ENCODE data around the gene VOPP1.

The VOPP1 gene

DNA sequence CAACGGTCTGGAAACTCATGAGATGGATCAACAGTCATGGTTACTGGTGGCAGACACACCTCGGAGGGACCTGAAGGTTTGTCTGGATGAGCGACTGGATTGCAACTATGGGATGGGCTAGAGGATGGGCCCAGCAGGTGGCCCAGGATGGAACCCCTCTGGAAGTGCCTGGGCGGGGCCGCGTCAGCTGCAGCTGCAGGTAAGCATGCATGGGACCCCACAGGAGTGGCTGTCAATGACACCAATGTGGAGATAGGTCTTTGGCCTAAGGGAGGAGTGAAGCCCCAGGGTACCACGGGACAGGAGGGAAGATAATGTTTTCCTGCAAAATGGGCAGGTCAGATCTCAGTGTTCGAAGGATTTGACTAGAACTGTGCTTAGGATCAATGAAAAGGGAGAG lies 103.8 kb downstream of the VOPP1 start:
- no peak for DNase-seq (ENCODE audit: low read depth)

DNA sequence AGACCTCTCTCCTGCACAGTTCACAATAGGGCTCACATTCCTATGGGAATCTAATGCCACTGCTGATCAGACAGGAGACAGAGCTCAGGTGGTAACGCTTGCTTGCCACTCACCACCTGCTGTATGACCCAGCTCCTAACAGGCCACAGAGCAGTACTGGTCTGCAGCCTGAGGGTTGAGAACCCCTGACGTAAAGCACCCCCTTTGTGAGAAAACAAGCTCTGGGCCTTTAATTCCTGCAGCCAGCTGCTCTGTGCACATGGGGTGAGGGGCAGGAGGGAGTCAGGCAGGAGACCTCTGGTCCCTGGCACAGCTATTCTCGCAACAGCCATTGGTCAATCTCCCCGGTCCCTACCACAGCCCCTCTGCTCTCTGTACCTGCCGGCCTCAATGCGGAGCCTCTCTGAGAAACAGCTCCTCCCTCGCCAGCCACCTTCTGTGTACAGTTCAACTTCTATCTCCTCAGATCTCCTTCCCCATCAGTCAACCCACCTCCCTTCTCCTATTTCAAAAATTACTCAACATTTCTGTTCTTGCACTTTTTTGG lies 105.2 kb downstream of the VOPP1 start:
- DNase-seq (ENCODE audit: low read depth), result no peak

DNA sequence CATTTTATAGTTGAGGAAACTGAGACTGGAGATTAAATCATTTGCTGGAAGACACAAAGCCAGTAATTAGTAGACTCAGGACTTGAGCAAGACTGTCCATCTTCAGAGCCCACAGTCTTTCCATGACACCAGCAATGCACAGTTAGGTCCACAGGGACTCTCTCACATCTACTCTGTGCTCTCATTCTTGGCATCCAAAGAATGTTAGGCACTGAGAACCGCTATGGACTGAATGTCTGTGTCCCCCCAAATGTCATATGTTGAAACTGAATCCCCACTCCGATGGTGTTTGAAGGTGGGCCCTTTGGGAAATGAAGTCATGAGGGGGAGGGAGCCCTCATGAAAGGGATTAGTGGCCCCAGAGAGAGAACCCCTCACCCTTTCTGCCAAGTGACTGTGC lies 106.6 kb downstream of the VOPP1 start:
- DNase-seq (ENCODE audit: low read depth), result no peak

DNA sequence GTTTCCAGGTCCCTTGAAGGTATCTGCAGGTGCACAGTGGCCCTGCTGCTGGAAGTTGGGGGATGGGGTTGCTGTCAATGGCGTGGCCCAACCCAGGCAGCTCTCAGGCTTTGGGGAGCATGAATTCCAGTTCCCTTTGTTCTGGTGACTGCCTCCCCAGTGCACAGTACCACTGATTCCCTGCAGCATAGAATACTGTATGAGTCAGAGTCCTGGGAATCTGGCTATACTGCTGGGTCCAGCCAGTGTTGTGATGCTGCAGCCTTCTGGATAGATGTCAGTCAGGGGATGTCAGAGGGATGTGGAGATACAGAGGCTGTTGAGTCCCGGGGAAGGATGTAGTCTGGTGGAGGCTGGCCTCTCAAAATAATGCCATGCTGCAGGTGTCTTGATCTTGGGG lies 107.9 kb downstream of the VOPP1 start:
- DNase-seq (ENCODE audit: low read depth), result no peak

DNA sequence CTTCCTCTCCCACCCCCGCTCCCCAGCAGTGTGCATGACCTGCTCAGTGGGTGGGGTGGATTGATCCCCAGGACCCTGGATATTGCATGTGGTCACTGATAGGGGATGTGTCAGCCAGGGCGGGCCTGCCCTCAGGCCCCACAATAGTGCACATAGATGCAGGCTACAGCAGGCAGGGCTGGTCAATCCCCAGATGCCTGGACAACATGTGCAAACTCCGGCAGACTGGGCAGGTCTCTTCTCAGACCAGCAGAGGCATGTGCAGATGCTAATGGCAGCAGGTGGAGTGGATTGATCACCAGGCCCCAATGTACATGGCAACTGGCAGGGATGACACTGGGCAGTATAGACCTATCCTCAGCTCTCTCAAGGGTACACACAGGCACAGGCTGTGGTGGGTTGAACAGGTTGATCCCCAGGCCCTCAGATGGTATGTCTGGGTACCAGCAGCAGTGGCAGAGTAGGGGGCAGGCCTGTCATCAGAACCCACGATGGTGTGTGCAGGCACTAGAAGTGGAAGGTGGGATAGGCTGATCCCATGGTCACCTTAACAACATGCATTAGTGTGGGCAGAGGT lies 108.5 kb downstream of the VOPP1 start:
- DNase-seq (ENCODE audit: low read depth), result no peak

DNA sequence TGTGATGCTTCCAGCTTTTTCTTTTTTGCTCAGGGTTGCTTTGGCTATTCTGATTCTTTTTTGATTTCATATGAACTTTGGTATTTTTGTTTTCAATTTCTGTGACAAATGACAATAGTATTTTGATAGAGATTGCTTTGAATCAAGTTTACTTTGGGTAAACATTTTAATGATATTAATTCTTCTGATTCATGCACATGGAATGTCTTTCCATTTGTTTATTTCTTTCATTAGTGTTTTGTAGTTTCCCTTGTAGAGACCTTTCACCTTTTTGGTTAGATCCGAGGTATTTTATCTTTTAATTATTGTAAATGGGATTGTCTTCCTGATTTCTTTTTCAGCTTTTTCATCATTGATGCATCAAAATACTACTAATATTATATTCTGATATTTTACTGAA lies 114.0 kb downstream of the VOPP1 start:
- no peak for DNase-seq (ENCODE audit: low read depth)

DNA sequence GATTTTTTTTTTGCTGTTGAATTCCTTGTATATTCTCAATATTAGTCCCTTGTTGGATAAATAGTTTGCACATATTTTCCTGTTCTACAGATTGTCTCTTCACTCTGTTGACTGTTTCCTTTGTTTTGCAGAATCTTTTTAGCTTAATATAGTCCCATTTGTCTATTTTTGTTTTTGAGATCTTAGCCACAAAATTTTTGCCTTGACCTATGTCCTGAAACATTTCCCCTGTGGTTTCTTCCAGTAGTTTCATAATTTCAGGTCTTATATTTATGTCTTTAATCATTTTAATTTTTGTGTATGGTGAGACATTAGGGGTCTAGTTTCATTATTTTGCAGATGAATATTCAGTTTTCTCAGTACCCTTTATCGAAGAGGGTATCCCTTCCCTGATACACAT lies 114.5 kb downstream of the VOPP1 start:
- no peak for DNase-seq (ENCODE audit: low read depth)

DNA sequence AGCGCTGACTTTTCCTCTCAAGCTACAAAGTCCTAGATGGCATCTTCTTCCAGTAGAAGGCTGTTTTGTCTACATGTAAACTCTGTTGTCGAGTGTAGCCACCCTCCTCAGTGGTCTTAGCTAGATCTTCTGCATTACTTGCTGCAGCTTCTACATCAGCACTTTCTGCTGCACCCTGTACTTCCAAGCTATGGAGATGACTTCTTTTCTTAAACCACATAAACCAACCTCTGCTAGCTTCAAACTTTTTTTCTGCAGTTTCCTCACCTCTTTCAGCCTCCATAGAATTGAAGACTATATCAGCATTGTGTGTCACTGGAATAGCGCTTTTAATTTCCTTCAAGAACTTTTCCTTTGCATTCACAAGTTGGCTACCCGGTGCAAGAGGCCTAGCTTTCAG lies 119.3 kb downstream of the VOPP1 start:
- no peak for DNase-seq (ENCODE audit: low read depth)

DNA sequence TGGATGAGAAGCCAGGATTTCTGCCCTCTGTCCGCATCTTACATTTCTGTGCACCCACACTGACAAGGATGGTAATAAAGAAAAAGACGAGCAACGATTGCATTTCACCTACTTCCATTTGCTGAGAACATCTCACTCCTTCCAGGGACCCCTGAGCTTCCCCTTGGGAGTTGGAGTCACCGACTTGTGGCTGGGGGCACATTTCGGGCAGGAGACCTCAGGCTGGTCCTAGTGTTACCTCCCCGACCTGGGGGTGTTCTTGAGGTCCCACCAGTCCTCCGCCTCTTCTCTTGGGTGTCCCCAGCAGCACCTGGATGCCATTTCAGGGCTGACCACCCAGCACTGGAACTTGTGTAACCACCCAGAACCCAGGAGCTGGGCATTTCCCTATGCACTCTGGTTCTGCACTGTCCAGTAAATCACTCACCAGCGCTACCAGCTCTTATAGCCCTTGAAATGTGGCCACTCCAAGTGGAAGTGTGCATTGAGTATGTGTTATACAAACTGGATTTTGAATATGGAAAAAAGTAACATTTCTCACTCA lies 122.2 kb downstream of the VOPP1 start:
- DNase-seq (ENCODE audit: low read depth), result no peak

DNA sequence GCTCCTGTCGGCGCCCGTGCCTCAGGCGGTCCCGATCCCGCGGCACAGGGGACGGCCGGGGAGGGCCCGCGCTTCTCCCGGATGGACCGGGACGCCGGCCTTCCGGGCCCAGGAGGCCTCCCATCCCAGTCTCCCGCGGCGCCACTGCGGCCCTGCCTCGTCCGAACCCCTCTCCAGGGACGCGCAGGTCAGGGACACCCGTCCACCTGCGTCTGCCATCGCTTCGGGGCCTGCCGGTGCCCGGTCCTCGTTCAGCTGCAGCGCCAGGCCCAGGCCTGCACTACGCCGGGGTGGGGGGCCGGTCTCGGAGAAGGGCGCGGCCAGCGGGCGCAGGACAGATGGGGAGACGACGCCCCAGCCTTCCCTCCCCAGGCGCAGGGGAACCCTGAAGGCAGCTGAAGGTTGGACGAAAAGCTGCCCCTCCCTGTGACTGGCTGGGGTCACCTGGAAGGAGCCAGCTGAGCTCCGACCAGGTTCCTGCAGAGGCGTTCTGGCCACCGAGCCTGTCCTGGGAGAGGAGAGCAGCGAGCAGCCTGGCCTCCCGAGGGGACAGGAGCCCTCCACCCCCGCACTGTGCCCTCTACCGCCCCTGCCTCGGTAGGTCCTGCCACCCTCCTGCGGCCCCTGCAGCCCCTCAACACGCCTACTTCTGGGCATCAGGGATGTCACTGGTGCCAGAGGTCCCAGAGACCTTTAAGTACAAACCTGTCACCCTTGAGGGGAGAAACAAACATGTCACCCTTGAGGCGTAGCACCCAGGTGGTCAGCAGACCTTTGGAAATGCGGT lies 122.9 kb downstream of the VOPP1 start:
- no peak for DNase-seq (ENCODE audit: low read depth)

DNA sequence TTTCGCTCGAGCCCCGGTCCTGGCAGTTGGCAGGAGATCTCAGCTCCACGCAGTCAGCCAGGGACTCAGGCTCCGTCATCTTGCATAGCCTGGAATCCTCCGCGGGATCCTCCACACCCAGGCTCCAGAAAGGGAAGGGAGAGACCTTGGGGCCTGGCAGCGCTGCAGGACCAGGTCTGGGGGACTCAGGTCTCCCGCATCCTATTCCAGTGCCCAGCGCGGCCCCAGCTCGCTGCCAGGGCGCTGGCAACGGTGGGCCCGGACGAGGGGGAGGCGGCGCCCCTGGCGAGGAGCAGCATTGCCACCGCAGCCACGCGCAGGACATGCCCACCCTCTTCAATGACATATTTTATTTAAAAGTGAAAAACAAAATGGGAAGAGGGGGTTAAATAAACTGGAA lies 123.8 kb downstream of the VOPP1 start:
- no peak for DNase-seq (ENCODE audit: low read depth)

DNA sequence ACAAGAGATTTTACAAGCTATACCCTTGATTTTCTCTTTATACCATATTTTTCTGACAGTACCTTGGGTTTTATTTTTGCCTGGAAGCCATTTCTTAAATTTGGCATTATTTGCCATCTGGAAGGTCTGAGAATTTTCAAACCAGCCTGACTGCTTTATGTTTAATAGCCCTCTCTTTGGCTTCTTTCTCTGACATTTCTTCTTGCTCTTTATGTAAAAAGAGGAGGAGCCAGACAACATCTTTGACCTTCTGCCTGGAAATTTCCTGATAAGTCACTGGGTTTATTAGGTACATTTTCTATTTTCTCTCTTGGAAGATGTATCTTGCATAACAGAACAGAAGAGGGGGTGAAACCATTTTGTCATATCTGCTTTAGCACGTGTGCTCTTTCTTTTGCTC lies 127.5 kb downstream of the VOPP1 start:
- DNase-seq (ENCODE audit: low read depth), result no peak

DNA sequence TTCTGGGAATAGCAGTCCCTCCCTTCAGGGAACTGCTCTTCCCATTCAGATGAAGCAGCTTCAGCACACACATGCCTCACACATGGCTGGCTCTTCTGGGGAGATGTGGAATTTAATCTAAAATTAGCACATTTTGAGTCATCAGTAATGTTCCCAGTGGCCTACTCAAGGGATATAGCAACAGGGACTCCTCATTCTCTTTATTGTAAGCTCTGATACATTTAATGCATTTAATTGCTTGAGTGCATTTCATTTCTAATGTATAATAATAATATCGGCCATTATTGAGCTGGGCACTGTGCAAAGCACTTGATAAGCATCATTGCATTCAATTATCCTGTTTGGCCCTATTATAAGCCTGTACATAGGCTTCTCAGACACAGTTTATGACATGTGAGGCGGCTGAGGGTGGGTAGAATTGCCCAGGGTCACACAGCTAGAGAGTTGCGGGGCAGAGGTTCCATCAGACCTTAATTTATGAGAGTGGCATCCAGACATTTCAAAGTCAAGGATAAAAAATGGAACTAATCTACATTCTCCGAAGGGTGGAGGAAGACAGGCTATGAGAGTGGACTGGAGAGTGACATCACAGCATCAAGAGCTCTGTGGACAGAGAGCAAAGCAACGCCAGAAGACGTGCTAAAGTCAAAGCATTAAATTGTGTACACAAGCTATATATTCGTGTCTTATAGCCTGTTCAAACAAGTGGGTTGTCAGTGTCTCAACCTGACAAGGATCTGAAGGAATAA lies 130.4 kb downstream of the VOPP1 start:
- DNase-seq (ENCODE audit: low read depth), result no peak

DNA sequence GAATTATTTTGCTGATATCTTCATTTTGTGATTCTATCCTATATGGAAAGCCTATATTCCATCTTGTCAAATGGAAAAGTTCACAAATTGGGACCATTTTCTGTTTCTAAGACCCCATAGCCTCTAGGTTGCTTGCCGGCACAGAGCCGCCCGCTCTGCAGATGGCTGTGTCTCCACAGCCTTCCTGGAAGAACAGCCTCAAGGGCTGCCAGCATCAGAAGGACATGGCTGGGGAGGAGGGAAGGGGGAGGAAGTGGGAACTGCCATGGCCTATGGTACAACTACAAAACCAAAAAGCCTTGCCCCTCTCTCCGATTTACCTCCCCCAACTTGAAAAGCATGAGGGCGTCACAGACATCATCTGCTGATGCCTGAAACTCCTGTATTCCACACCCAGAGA lies 131.3 kb downstream of the VOPP1 start:
- DNase-seq (ENCODE audit: low read depth), result no peak

DNA sequence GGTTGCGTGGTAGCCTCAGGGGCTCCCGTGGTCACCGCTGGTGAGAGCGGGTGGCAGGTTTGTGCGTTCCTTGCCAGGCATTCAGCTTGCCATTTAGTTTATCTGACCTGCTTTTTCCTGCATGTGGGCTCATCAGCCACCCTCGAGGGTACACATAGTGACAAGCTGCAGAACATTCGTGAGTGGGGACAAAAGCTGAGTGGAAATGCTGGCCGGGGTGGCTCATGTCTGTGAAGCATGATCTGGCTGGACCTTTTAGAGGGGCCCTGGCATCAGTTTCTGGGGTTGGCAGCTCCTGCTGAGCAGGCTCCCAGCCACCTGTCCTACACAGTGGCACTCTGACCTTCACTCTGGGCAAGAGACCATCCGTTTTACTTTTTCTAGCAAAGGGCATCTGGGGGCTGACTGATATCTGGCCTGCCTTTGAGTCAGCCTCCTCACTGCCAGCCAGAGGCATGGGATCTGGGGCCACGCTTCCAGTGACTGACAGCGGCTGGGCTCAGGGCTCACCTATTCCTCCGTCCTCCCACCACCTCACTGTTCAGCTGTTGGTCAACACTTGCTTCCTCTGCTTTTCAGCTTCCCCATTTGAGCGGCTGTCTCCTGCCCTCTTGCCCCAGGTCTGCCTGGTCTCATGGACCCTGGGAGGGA lies 132.1 kb downstream of the VOPP1 start:
- DNase-seq (ENCODE audit: low read depth), result no peak

DNA sequence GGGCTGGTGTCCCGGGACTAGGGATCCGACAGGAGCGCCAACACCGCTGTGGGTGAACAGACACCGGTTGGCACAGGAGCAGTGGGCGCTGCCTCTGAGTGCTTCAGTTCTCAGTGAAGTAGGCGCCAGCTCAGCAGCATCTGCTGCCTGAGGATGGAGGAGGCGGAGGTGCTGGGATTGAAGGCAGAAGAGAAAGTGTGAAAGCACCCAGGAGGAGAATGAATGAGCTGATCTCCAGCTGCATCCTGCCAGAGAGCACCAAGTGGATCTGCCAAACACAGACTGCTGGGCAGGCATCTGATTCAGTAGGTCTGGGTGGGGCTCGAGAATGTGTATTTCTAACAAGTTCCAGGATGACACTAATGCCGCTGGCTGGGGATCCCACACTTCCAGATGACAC lies 132.7 kb downstream of the VOPP1 start:
- no peak for DNase-seq (ENCODE audit: low read depth)

DNA sequence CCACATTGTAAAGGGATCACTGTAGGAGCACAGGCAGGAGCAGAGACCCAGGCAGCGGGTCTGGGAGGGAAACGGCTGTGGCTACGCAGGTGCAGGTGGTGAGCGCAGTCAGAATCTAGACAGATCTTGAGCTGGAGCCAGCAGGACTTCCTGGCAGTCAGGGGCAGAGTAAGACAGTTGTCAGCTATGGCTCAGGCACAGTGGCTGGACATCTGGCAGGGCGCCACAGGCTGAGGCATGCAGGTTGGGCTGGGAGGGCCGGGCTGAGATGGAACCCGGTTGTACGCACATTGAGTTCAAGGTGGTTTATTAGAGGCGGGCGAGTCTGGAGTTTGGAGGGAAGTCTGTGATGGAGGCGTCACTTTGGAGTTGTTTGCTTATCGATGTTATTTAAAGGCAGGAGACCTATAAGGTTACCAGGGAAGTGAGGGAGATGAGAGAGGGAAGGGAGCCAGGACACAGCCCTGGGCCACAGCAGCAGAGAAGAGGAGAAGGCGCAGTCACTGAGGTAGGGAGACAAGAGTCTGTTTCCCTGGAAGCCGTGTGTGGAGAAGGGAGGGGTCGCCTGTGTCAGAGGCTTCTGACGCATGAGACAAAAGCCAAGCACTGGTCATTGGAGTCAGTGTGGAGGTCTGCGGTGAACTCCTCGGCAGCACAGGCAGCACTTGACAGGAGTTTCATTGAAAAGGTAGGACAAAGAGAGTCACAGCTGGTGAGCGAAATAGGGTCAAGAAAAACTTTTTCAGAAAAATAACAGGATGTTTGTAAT lies 133.4 kb downstream of the VOPP1 start:
- DNase-seq (ENCODE audit: low read depth), result no peak

DNA sequence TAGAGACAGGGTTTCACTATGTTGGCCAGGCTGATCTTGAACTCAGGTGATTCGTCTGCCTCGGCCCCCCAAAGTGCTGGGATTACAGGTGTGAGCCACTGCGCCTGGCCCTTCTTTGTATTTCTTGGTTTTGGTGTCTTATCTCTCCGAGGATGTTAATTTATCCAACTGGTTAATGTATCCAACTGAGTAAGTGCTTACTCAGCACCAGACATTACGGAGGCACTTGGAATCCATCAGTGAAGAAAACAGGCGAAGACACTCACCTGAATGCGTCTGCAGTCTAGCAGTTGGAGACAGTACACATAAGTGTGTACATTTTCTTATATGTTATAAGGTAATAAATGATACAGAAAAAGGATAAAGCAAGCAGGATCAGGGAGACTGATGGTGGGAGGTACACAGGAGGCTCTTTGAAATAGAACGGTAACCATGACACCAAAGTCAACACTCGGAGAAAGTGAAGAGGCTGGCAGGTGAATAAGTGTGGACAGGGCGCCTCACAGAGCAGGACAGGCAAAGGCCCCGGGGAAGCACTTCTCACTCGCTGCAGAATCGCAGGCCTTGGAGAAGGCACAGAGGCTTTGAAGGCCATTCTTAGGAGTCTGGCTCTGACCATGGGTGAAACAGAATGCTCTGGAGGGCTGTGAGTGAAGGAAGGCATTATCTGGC lies 134.1 kb downstream of the VOPP1 start:
- DNase-seq (ENCODE audit: low read depth), result no peak

DNA sequence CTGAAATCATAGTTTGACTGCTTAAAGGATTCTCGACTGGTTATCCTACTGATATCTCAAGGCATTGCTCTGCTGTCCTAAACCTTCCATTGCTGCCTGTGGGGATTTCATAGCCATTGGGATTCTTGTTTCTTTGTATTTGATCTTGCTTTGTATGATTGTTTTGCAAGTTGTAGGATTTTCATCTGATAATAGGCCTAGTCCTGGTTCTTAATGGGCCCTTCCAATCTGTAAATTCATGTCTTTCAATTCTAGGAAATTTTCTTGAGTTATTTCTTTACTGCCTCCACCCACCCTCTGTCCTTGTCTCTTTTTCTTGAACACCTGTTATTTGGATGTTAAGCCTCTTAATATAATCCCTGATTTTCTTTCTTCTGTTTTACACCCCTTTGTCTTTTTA lies 134.9 kb downstream of the VOPP1 start:
- no peak for DNase-seq (ENCODE audit: low read depth)

DNA sequence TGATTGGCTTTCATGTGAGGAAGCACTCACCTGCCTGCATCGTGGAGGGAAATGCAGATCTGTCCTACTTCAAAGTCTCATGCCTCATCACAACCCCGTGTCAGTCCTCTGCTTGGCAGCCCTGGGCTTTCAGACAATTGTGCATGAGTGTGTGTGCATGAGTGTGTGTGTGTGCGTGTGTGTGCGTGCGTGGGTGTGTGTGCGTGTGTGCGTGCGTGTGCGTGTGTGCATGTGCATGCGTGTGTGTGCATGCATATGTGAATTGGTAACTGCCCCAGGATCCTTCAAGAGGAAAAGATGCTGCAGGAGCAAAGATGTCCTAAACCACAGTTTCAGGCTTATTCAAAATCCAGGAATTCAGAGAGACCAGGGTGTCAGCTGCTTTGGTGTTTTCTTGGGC lies 135.8 kb downstream of the VOPP1 start:
- no peak for DNase-seq (ENCODE audit: low read depth)

DNA sequence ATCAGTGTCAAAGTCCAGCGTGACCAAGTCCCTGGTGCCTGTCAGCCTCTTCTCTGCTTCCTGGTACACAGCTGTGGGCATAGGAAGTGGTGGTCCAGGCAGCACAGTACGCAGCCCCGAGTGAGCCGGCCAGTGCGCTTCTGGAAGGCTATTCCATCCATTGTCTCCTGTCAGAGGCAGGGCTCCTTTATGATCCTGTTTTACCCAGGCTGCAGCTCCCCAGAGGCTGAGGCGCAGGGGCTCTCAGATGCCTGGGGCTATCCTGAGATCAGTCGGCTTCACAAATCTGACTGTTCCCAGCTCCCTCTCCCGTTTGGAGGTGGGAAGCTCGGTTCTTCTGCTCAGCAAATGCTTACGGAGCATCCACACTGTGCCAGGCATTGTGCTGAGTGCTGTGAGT lies 136.8 kb downstream of the VOPP1 start:
- DNase-seq (ENCODE audit: low read depth), result no peak
